ENCODE measurements around the gene GRHPR. TPM values are rescaled to one million over a fixed set of nuclear protein-coding genes. Genes with fewer than 3 reads are reported as not detected.

Gene GRHPR
- polyA plus RNA-seq, 1 donor from 2014 or later = 128 TPM

DNA sequence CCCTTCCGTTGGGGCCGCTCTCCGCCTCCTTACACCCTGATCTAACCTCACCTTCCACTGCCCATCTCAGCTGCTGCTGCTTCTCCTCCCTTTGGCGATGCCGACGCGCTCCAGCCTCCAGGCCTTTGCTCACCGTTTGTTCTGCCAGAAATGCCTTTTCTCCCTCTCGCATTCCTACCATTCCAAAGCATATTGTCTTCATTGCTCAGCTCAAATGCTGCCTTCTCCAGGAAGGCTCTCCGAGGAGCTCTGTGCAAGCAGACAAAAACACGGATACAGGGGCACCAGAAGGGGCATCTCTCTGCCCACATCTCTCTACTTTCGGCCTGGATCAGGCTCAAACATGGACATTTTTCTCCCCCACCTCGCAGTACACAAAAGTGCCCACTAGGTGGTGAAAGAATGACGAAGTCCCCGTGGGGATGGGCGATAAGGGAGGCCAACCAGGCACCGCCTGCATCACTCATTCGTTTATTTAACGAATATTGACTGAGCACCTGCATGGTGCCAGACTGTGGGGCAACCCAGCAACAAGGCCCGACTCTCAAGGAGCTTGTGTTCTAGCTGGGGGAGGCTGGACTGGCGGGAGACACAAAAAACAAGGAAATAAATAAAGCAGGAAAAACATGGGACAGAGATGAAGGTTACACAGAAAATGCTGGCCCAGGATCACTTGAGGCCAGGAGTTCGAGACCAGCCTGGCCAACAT, 7.3 kb upstream of the GRHPR start:
- no peaks in the 10 kb centered on the region for H3K9me2 ChIP-seq (ENCODE audit: insufficient read depth, low read length)
- no peaks in the 10 kb centered on the region for H4K20me1 ChIP-seq (ENCODE audit: insufficient read depth)
- no peak overlapping the region for H3K9ac ChIP-seq (ENCODE audit: low read length)
- H3K27me3 ChIP-seq (ENCODE audit: insufficient read depth, low read depth, low read length) = no peaks in the 10 kb centered on the region
- no peak overlapping the region for H3K4me3 ChIP-seq (ENCODE audit: low read length)
- H3K9me3 ChIP-seq (ENCODE audit: low read length) = no peaks in the 10 kb centered on the region
- no peaks in the 10 kb centered on the region for H3K79me2 ChIP-seq (replicated peaks; ENCODE audit: insufficient read depth, low read length)
- no peaks in the 10 kb centered on the region for H3F3A ChIP-seq (ENCODE audit: insufficient read depth, low read length, poor library complexity, severe bottlenecking)
- H3K36me3 ChIP-seq (ENCODE audit: insufficient read depth, low read length) = no peaks in the 10 kb centered on the region
- TF ChIP-seq MXI1 (conservative IDR thresholded peaks at IDR 0.05; ENCODE audit: poor library complexity, severe bottlenecking) (no peak), POLR2AphosphoS5 (IDR thresholded peaks at IDR 0.05) (no peak), EP300 (conservative IDR thresholded peaks at IDR 0.05; ENCODE audit: poor library complexity, severe bottlenecking) (no peak), RAD21 (conservative IDR thresholded peaks at IDR 0.05) (peak; percentile 53), SMC3 (conservative IDR thresholded peaks at IDR 0.05; ENCODE audit: poor library complexity) (peak; percentile 56), TAF1 (IDR thresholded peaks at IDR 0.05; ENCODE audit: low read depth) (no peak), EZH2 (IDR thresholded peaks at IDR 0.05; ENCODE audit: borderline replicate concordance, insufficient read depth, low read length, poor library complexity, severe bottlenecking) (no peak)
- TF ChIP-seq, protein P1, sequence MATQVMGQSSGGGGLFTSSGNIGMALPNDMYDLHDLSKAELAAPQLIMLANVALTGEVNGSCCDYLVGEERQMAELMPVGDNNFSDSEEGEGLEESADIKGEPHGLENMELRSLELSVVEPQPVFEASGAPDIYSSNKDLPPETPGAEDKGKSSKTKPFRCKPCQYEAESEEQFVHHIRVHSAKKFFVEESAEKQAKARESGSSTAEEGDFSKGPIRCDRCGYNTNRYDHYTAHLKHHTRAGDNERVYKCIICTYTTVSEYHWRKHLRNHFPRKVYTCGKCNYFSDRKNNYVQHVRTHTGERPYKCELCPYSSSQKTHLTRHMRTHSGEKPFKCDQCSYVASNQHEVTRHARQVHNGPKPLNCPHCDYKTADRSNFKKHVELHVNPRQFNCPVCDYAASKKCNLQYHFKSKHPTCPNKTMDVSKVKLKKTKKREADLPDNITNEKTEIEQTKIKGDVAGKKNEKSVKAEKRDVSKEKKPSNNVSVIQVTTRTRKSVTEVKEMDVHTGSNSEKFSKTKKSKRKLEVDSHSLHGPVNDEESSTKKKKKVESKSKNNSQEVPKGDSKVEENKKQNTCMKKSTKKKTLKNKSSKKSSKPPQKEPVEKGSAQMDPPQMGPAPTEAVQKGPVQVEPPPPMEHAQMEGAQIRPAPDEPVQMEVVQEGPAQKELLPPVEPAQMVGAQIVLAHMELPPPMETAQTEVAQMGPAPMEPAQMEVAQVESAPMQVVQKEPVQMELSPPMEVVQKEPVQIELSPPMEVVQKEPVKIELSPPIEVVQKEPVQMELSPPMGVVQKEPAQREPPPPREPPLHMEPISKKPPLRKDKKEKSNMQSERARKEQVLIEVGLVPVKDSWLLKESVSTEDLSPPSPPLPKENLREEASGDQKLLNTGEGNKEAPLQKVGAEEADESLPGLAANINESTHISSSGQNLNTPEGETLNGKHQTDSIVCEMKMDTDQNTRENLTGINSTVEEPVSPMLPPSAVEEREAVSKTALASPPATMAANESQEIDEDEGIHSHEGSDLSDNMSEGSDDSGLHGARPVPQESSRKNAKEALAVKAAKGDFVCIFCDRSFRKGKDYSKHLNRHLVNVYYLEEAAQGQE (IDR thresholded peaks at IDR 0.05; ENCODE audit: borderline replicate concordance) = no peak
- TF ChIP-seq, protein P2, sequence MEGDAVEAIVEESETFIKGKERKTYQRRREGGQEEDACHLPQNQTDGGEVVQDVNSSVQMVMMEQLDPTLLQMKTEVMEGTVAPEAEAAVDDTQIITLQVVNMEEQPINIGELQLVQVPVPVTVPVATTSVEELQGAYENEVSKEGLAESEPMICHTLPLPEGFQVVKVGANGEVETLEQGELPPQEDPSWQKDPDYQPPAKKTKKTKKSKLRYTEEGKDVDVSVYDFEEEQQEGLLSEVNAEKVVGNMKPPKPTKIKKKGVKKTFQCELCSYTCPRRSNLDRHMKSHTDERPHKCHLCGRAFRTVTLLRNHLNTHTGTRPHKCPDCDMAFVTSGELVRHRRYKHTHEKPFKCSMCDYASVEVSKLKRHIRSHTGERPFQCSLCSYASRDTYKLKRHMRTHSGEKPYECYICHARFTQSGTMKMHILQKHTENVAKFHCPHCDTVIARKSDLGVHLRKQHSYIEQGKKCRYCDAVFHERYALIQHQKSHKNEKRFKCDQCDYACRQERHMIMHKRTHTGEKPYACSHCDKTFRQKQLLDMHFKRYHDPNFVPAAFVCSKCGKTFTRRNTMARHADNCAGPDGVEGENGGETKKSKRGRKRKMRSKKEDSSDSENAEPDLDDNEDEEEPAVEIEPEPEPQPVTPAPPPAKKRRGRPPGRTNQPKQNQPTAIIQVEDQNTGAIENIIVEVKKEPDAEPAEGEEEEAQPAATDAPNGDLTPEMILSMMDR (IDR thresholded peaks at IDR 0.05; ENCODE audit: poor library complexity, severe bottlenecking) = peak; percentile 74
- H2AFZ ChIP-seq (ENCODE audit: low read depth, low read length) = no peak overlapping the region
- H3K27ac ChIP-seq (ENCODE audit: low read length) = no peak overlapping the region
- H3K4me2 ChIP-seq (ENCODE audit: low read length) = no peak overlapping the region

GRCh38 chr9:37417252-37417803, 5.2 kb upstream of the GRHPR start:
- Histone ChIP-seq H2AFZ (ENCODE audit: low read depth, low read length) (no peak overlapping the region), H4K20me1 (ENCODE audit: insufficient read depth) (no peaks in the 10 kb centered on the region)
- TF ChIP-seq EZH2 (IDR thresholded peaks at IDR 0.05; ENCODE audit: borderline replicate concordance, insufficient read depth, low read length, poor library complexity, severe bottlenecking) = no peak
- TF ChIP-seq MXI1 (conservative IDR thresholded peaks at IDR 0.05; ENCODE audit: poor library complexity, severe bottlenecking) = no peak
- no peak for TF ChIP-seq EP300 (conservative IDR thresholded peaks at IDR 0.05; ENCODE audit: poor library complexity, severe bottlenecking)
- TF ChIP-seq, protein P2 (IDR thresholded peaks at IDR 0.05; ENCODE audit: poor library complexity, severe bottlenecking) = no peak
- TF ChIP-seq POLR2AphosphoS5 (IDR thresholded peaks at IDR 0.05) = no peak

More at GRCh38 chr9:37417252-37417803, 5.2 kb upstream of the GRHPR start:
- H3K36me3 ChIP-seq (ENCODE audit: insufficient read depth, low read length) = no peaks in the 10 kb centered on the region
- no peaks in the 10 kb centered on the region for H3K9me3 ChIP-seq (ENCODE audit: low read length)
- H3K4me2 ChIP-seq (ENCODE audit: low read length) = no peak overlapping the region
- no peaks in the 10 kb centered on the region for H3F3A ChIP-seq (ENCODE audit: insufficient read depth, low read length, poor library complexity, severe bottlenecking)
- H3K9me2 ChIP-seq (ENCODE audit: insufficient read depth, low read length) = no peaks in the 10 kb centered on the region
- peaks cover 7% of the 10 kb centered on the region for H3K79me2 ChIP-seq (replicated peaks; ENCODE audit: insufficient read depth, low read length)
- no peak overlapping the region for H3K9ac ChIP-seq (ENCODE audit: low read length)
- no peak overlapping the region for H3K4me3 ChIP-seq (ENCODE audit: low read length)
- H3K27ac ChIP-seq (ENCODE audit: low read length) = no peak overlapping the region
- H3K27me3 ChIP-seq (ENCODE audit: insufficient read depth, low read depth, low read length) = no peaks in the 10 kb centered on the region
